ENCODE results near the gene DZANK1.
A peak's percentile ranks its signal among the peaks of the same experiment; 100 is the strongest.
"Not testable (repeated sequence)": the region's sequence is repeated elsewhere in the genome, so short reads cannot be mapped to it uniquely, and the experiment has no call there.

DZANK1 gene

GRCh38 chr20:18466894-18467730 lies at the start of gene DZANK1, which contains the start of gene POLR3F:
TSS of gene DZANK1 (minus strand) at chr20:18467030. CDS start at chr20:18465358, 1,672 bp downstream.
TSS of gene POLR3F (plus strand) at chr20:18467390. CDS start at chr20:18467507, 117 bp downstream.
- peak; percentile 98 for DNase-seq

- no peak for DNase-seq
Measured at GRCh38 chr20:18515973-18516372, 49.1 kb upstream of the DZANK1 start.

GRCh38 chr20:18514127-18514526 lies 47.3 kb upstream of the DZANK1 start:
- no peak for DNase-seq

GRCh38 chr20:18513208-18513607 lies 46.4 kb upstream of the DZANK1 start:
- no peak for DNase-seq

GRCh38 chr20:18511571-18511970 lies 44.7 kb upstream of the DZANK1 start:
- DNase-seq = no peak

GRCh38 chr20:18507218-18508191 lies 40.7 kb upstream of the DZANK1 start, which contains the start of gene SEC23B:
TSS of gene SEC23B (plus strand) at chr20:18507940. CDS start at chr20:18510836, 2,896 bp downstream.
- peak; percentile 99 for DNase-seq

GRCh38 chr20:18506744-18507143 lies 39.9 kb upstream of the DZANK1 start:
- DNase-seq = no peak

GRCh38 chr20:18504479-18505060 lies 37.7 kb upstream of the DZANK1 start:
- no peak for DNase-seq

GRCh38 chr20:18501672-18502071 lies 34.8 kb upstream of the DZANK1 start:
- DNase-seq = not testable (repeated sequence)

GRCh38 chr20:18497603-18498002 lies 30.8 kb upstream of the DZANK1 start:
- no peak for DNase-seq

GRCh38 chr20:18496740-18497592 lies 30.1 kb upstream of the DZANK1 start, which contains the start of gene RBBP9:
TSS of gene RBBP9 (minus strand) at chr20:18497225. CDS start at chr20:18497167, 58 bp downstream.
- peak; percentile 92 for DNase-seq

- peak; percentile 26 for DNase-seq
Measured at GRCh38 chr20:18496042-18496441, 29.2 kb upstream of the DZANK1 start.

- no peak for DNase-seq
Measured at GRCh38 chr20:18488301-18488700, 21.5 kb upstream of the DZANK1 start.

- DNase-seq = no peak
Measured at GRCh38 chr20:18481596-18481995, 14.8 kb upstream of the DZANK1 start.

- DNase-seq = no peak
Measured at GRCh38 chr20:18477821-18478220, 11.0 kb upstream of the DZANK1 start.

GRCh38 chr20:18477218-18477617 lies 10.4 kb upstream of the DZANK1 start:
- no peak for DNase-seq

- no peak for DNase-seq
Measured at GRCh38 chr20:18466574-18466893, 296 bp downstream of the DZANK1 start.

- DNase-seq = no peak
Measured at GRCh38 chr20:18465536-18466200, 1.2 kb downstream of the DZANK1 start.

GRCh38 chr20:18456600-18456999 lies 10.2 kb downstream of the DZANK1 start:
- no peak for DNase-seq

GRCh38 chr20:18443886-18444285 lies 22.9 kb downstream of the DZANK1 start:
- no peak for DNase-seq

- peak; percentile 25 for DNase-seq
Measured at GRCh38 chr20:18440403-18440802, 26.4 kb downstream of the DZANK1 start.

Data from NCI-H345 (cell line).